GM18520 (cell line): Measurements from ENCODE around the gene IFNA13.

ENCODE experiments used
- ATAC-seq: cut with Tn5 transposase; IDR thresholded peaks from one replicate; pipeline ENCODE4 v1.9.1; 2021; ENCODE audit not compliant: unreplicated experiment

The IFNA13 gene

GRCh38 chr9:21357479-21358460 lies 10.1 kb downstream of the IFNA13 start:
- peak; percentile 82 for ATAC-seq

- no peak for ATAC-seq
These were observed 17.1 kb downstream of the IFNA13 start, which contains the start of gene IFNA6 for GRCh38 chr9:21350787-21351186. TSS of gene IFNA6 (minus strand) at chr9:21350887. CDS start at chr9:21350887, 0 bp downstream.

- ATAC-seq, result no peak
These were observed 19.4 kb downstream of the IFNA13 start for GRCh38 chr9:21348430-21348970.

- peak; percentile 62 for ATAC-seq
These were observed 27.1 kb downstream of the IFNA13 start for GRCh38 chr9:21340735-21341134.

- ATAC-seq, result no peak
These were observed 31.4 kb downstream of the IFNA13 start for GRCh38 chr9:21336457-21336856.

GRCh38 chr9:21334701-21335632 lies 32.9 kb downstream of the IFNA13 start, which contains the start of gene KLHL9:
TSS of gene KLHL9 (minus strand) at chr9:21335404. CDS start at chr9:21334859, 545 bp downstream.
- ATAC-seq, result peak; percentile 72

- no peak for ATAC-seq
These were observed 34.6 kb downstream of the IFNA13 start for GRCh38 chr9:21333226-21333625.

GRCh38 chr9:21331676-21332402 lies 36.0 kb downstream of the IFNA13 start:
- ATAC-seq, result no peak

- ATAC-seq, result peak; percentile 76
These were observed 41.2 kb downstream of the IFNA13 start for GRCh38 chr9:21326526-21327139.

GRCh38 chr9:21324047-21324446 lies 43.8 kb downstream of the IFNA13 start:
- ATAC-seq, result no peak

- ATAC-seq, result no peak
These were observed 44.9 kb downstream of the IFNA13 start for GRCh38 chr9:21322911-21323461.

- ATAC-seq, result no peak
These were observed 47.4 kb downstream of the IFNA13 start for GRCh38 chr9:21320465-21320864.

GRCh38 chr9:21317956-21318923 lies 49.6 kb downstream of the IFNA13 start:
- no peak for ATAC-seq
